Measurements from ENCODE around the gene IFIH1.
A peak's percentile ranks its signal among the peaks of the same experiment; 100 is the strongest.

IFIH1 gene

GRCh38 chr2:162320864-162321517 is 2.5 kb upstream of the IFIH1 start:
- Histone ChIP-seq H4K91ac (ENCODE audit: low read depth, low read length, poor library complexity) (no peak overlapping the region), H3K27me3 (ENCODE audit: control insufficient read depth in 3 of 3, insufficient read depth in 3 of 3, low read depth in 1 of 3, low read length in 3 of 3) (peaks cover 0 to 29% (median 10%) of the 10 kb centered on the region in 3 experiments), H3K4me3 (ENCODE audit: low read length in 2 of 2) (no peak overlapping the region), H3K23ac (ENCODE audit: low read depth, low read length, poor library complexity) (no peak overlapping the region), H2BK120ac (ENCODE audit: low read depth, low read length) (no peak overlapping the region), H3K79me1 (ENCODE audit: low read depth, low read length) (peaks cover 1% of the 10 kb centered on the region), H2BK5ac (ENCODE audit: low read length) (no peak overlapping the region), H3K27ac (replicated peaks; ENCODE audit: low read length) (no peak overlapping the region), H3K4me2 (ENCODE audit: insufficient read depth, low read length, poor library complexity, severe bottlenecking) (no peak overlapping the region), H2AFZ (ENCODE audit: low read length) (no peak overlapping the region), H3K18ac (ENCODE audit: low read length) (no peak overlapping the region), H3K4me1 (ENCODE audit: control insufficient read depth in 2 of 2, insufficient read depth in 1 of 2, low read depth in 1 of 2, low read length in 2 of 2) (peaks cover 0 to 5% of the 10 kb centered on the region in 2 donors), H3K9me3 (replicated peaks in 1 of 2; ENCODE audit: control insufficient read depth in 2 of 2, insufficient read depth in 1 of 2, low read depth in 1 of 2, low read length in 2 of 2) (peaks cover 0 to 2% of the 10 kb centered on the region in 2 donors), H2BK15ac (ENCODE audit: low read length) (no peak overlapping the region), H2AK5ac (ENCODE audit: low read depth, low read length) (no peak overlapping the region), H3K36me3 (replicated peaks in 1 of 2; ENCODE audit: control insufficient read depth in 2 of 2, insufficient read depth in 2 of 2, low read length in 2 of 2) (no peaks in the 10 kb centered on the region), H3K14ac (ENCODE audit: low read length) (no peak overlapping the region), H3K4ac (ENCODE audit: low read length) (no peak overlapping the region), H2BK12ac (ENCODE audit: low read length) (no peak overlapping the region), H4K8ac (ENCODE audit: low read depth, low read length) (no peak overlapping the region), H3K9ac (ENCODE audit: low read depth, low read length, poor library complexity) (no peak overlapping the region)
- WGBS, 2 donors (ENCODE audit: extremely low coverage in 2 of 2, insufficient read length in 2 of 2, insufficient replicate concordance in 1 of 2), result no CpG with 5 or more reads among the region's 1 CpG
- no peak for DNase-seq (ENCODE audit: low spot score)

- Histone ChIP-seq H3K18ac (ENCODE audit: low read length) (peak overlapping the region; percentile 92), H3K27me3 (ENCODE audit: control insufficient read depth in 3 of 3, insufficient read depth in 3 of 3, low read depth in 1 of 3, low read length in 3 of 3) (peaks cover 0 to 29% (median 10%) of the 10 kb centered on the region in 3 experiments), H4K8ac (ENCODE audit: low read depth, low read length) (no peak overlapping the region), H3K4me2 (ENCODE audit: insufficient read depth, low read length, poor library complexity, severe bottlenecking) (peak overlapping the region; percentile 77), H2AFZ (ENCODE audit: low read length) (peak overlapping the region; percentile 93), H3K4ac (ENCODE audit: low read length) (no peak overlapping the region), H3K27ac (replicated peaks; ENCODE audit: low read length) (no peak overlapping the region), H2BK120ac (ENCODE audit: low read depth, low read length) (no peak overlapping the region), H3K4me3 (ENCODE audit: low read length in 2 of 2) (peak overlapping the region; percentile 50 to 77), H2BK12ac (ENCODE audit: low read length) (no peak overlapping the region), H3K36me3 (replicated peaks in 1 of 2; ENCODE audit: control insufficient read depth in 2 of 2, insufficient read depth in 2 of 2, low read length in 2 of 2) (no peaks in the 10 kb centered on the region), H3K79me1 (ENCODE audit: low read depth, low read length) (peaks cover 1% of the 10 kb centered on the region), H3K9me3 (replicated peaks in 1 of 2; ENCODE audit: control insufficient read depth in 2 of 2, insufficient read depth in 1 of 2, low read depth in 1 of 2, low read length in 2 of 2) (peaks cover 0 to 2% of the 10 kb centered on the region in 2 donors), H2BK5ac (ENCODE audit: low read length) (peak overlapping the region; percentile 24), H4K91ac (ENCODE audit: low read depth, low read length, poor library complexity) (no peak overlapping the region), H3K14ac (ENCODE audit: low read length) (peak overlapping the region; percentile 71), H3K4me1 (ENCODE audit: control insufficient read depth in 2 of 2, insufficient read depth in 1 of 2, low read depth in 1 of 2, low read length in 2 of 2) (peaks cover 0 to 5% of the 10 kb centered on the region in 2 donors), H2AK5ac (ENCODE audit: low read depth, low read length) (peak overlapping the region; percentile 63), H3K9ac (ENCODE audit: low read depth, low read length, poor library complexity) (peak overlapping the region; percentile 81), H2BK15ac (ENCODE audit: low read length) (peak overlapping the region; percentile 85), H3K23ac (ENCODE audit: low read depth, low read length, poor library complexity) (peak overlapping the region; percentile 65)
- no peak for DNase-seq (ENCODE audit: low spot score)
- WGBS, 2 donors (ENCODE audit: extremely low coverage in 2 of 2, insufficient read length in 2 of 2, insufficient replicate concordance in 1 of 2), result no CpG with 5 or more reads among the region's 16 CpGs
These were observed 590 bp downstream of the IFIH1 start for GRCh38 chr2:162317861-162318327.

GRCh38 chr2:162317058-162317742 is 1.3 kb downstream of the IFIH1 start:
- H2BK5ac ChIP-seq (ENCODE audit: low read length), result no peak overlapping the region
- H2AFZ ChIP-seq (ENCODE audit: low read length), result no peak overlapping the region
- H4K8ac ChIP-seq (ENCODE audit: low read depth, low read length), result no peak overlapping the region
- no peak overlapping the region for H3K9ac ChIP-seq (ENCODE audit: low read depth, low read length, poor library complexity)
- H3K23ac ChIP-seq (ENCODE audit: low read depth, low read length, poor library complexity), result no peak overlapping the region
- H3K79me1 ChIP-seq (ENCODE audit: low read depth, low read length), result peaks cover 1% of the 10 kb centered on the region
- peaks cover 0 to 2% of the 10 kb centered on the region in 2 donors for H3K9me3 ChIP-seq (replicated peaks in 1 of 2; ENCODE audit: control insufficient read depth in 2 of 2, insufficient read depth in 1 of 2, low read depth in 1 of 2, low read length in 2 of 2)
- no peak overlapping the region for H2AK5ac ChIP-seq (ENCODE audit: low read depth, low read length)
- H2BK120ac ChIP-seq (ENCODE audit: low read depth, low read length), result no peak overlapping the region
- no peak overlapping the region for H4K91ac ChIP-seq (ENCODE audit: low read depth, low read length, poor library complexity)
- peaks cover 0 to 29% (median 10%) of the 10 kb centered on the region in 3 experiments for H3K27me3 ChIP-seq (ENCODE audit: control insufficient read depth in 3 of 3, insufficient read depth in 3 of 3, low read depth in 1 of 3, low read length in 3 of 3)
- H3K4me1 ChIP-seq (ENCODE audit: control insufficient read depth in 2 of 2, insufficient read depth in 1 of 2, low read depth in 1 of 2, low read length in 2 of 2), result peaks cover 0 to 5% of the 10 kb centered on the region in 2 donors
- H3K4ac ChIP-seq (ENCODE audit: low read length), result no peak overlapping the region
- no peaks in the 10 kb centered on the region for H3K36me3 ChIP-seq (replicated peaks in 1 of 2; ENCODE audit: control insufficient read depth in 2 of 2, insufficient read depth in 2 of 2, low read length in 2 of 2)
- H3K18ac ChIP-seq (ENCODE audit: low read length), result no peak overlapping the region
- no peak overlapping the region for H2BK12ac ChIP-seq (ENCODE audit: low read length)
- no peak overlapping the region for H3K4me2 ChIP-seq (ENCODE audit: insufficient read depth, low read length, poor library complexity, severe bottlenecking)
- WGBS, 2 donors (ENCODE audit: extremely low coverage in 2 of 2, insufficient read length in 2 of 2, insufficient replicate concordance in 1 of 2), result no CpG with 5 or more reads among the region's 3 CpGs
- no peak overlapping the region for H3K14ac ChIP-seq (ENCODE audit: low read length)
- no peak overlapping the region for H2BK15ac ChIP-seq (ENCODE audit: low read length)
- no peak overlapping the region for H3K27ac ChIP-seq (replicated peaks; ENCODE audit: low read length)
- no peak overlapping the region for H3K4me3 ChIP-seq (ENCODE audit: low read length in 2 of 2)
- DNase-seq (ENCODE audit: low spot score), result no peak

GRCh38 chr2:162316590-162316989 is 1.9 kb downstream of the IFIH1 start:
- H3K4me3 ChIP-seq (ENCODE audit: low read length in 2 of 2), result no peak overlapping the region
- H3K4ac ChIP-seq (ENCODE audit: low read length), result no peak overlapping the region
- peaks cover 1% of the 10 kb centered on the region for H3K79me1 ChIP-seq (ENCODE audit: low read depth, low read length)

More at GRCh38 chr2:162316590-162316989, 1.9 kb downstream of the IFIH1 start:
- no peak overlapping the region for H2AK5ac ChIP-seq (ENCODE audit: low read depth, low read length)
- H3K9me3 ChIP-seq (replicated peaks in 1 of 2; ENCODE audit: control insufficient read depth in 2 of 2, insufficient read depth in 1 of 2, low read depth in 1 of 2, low read length in 2 of 2), result peaks cover 0 to 2% of the 10 kb centered on the region in 2 donors
- no peak for DNase-seq (ENCODE audit: low spot score)
- 100% methylated on average over 1 of the region's 2 CpGs; no CpG with 5 or more reads in 1 of the 2 donors for WGBS, 2 donors (ENCODE audit: extremely low coverage in 2 of 2, insufficient read length in 2 of 2, insufficient replicate concordance in 1 of 2)
- H4K8ac ChIP-seq (ENCODE audit: low read depth, low read length), result no peak overlapping the region
- H3K14ac ChIP-seq (ENCODE audit: low read length), result no peak overlapping the region
- H2BK15ac ChIP-seq (ENCODE audit: low read length), result no peak overlapping the region
- H3K4me1 ChIP-seq (ENCODE audit: control insufficient read depth in 2 of 2, insufficient read depth in 1 of 2, low read depth in 1 of 2, low read length in 2 of 2), result peaks cover 0 to 5% of the 10 kb centered on the region in 2 donors
- H3K9ac ChIP-seq (ENCODE audit: low read depth, low read length, poor library complexity), result no peak overlapping the region
- H3K4me2 ChIP-seq (ENCODE audit: insufficient read depth, low read length, poor library complexity, severe bottlenecking), result no peak overlapping the region
- no peak overlapping the region for H3K27ac ChIP-seq (replicated peaks; ENCODE audit: low read length)
- no peak overlapping the region for H2BK120ac ChIP-seq (ENCODE audit: low read depth, low read length)
- H3K23ac ChIP-seq (ENCODE audit: low read depth, low read length, poor library complexity), result no peak overlapping the region
- H3K36me3 ChIP-seq (replicated peaks in 1 of 2; ENCODE audit: control insufficient read depth in 2 of 2, insufficient read depth in 2 of 2, low read length in 2 of 2), result no peaks in the 10 kb centered on the region
- no peak overlapping the region for H2BK12ac ChIP-seq (ENCODE audit: low read length)
- peaks cover 0 to 29% (median 10%) of the 10 kb centered on the region in 3 experiments for H3K27me3 ChIP-seq (ENCODE audit: control insufficient read depth in 3 of 3, insufficient read depth in 3 of 3, low read depth in 1 of 3, low read length in 3 of 3)
- H4K91ac ChIP-seq (ENCODE audit: low read depth, low read length, poor library complexity), result no peak overlapping the region
- H2AFZ ChIP-seq (ENCODE audit: low read length), result no peak overlapping the region
- no peak overlapping the region for H3K18ac ChIP-seq (ENCODE audit: low read length)
- H2BK5ac ChIP-seq (ENCODE audit: low read length), result no peak overlapping the region

Data from neuronal stem cell (in vitro differentiated cells).